Transverse colon (tissue), 4 donors: ENCODE measurements around the gene UBL3. TPM values are rescaled to one million over a fixed set of nuclear protein-coding genes. Genes with fewer than 3 reads are reported as not detected.

Experiments
- DNase-seq: peaks from one replicate; pipeline ENCODE4 v3.0.0-alpha.2; 2019
- H3K27ac ChIP-seq, 4 donors: fragments of 200-600 bp; sonication (generic); 2 replicates each; pipeline ENCODE4 v1.5.1; 2016 to 2018; ENCODE audit warnings: inconsistent platforms in 4 of 4
- H3K27me3 ChIP-seq: fragments of 200-600 bp; sonication (generic); 2 replicates; pipeline ENCODE4 v1.5.1; 2017; ENCODE audit warnings: inconsistent platforms
- H3K36me3 ChIP-seq, 4 donors: fragments of 200-600 bp; sonication (generic); 2 replicates each; pipeline ENCODE4 v1.5.1; 2017 to 2019; ENCODE audit warnings: inconsistent platforms in 4 of 4
- H3K4me1 ChIP-seq, 4 donors: fragments of 200-600 bp; sonication (generic); 2 replicates each; pipeline ENCODE4 v1.5.1; 2017 to 2020; ENCODE audit warnings: inconsistent platforms in 4 of 4
- H3K4me3 ChIP-seq, 4 donors: fragments of 200-600 bp; sonication (generic); 1 replicate in 1 of 4; 2 replicates in 3 of 4; pipeline versions ENCODE4 v1.5.1 to v1.6.1; 2017 to 2019; ENCODE audit warnings: inconsistent platforms in 4 of 4
- H3K9me3 ChIP-seq, 2 donors: fragments of 200-600 bp; sonication (generic); 2 replicates each; pipeline ENCODE4 v1.5.1; 2017 to 2019; ENCODE audit warnings: inconsistent platforms in 2 of 2
- EP300 ChIP-seq: sonication (generic); formaldehyde crosslinking; IDR thresholded peaks from one replicate; pipeline ENCODE4 v1.6.1; 2017; ENCODE audit warnings: antibody characterized with exemption, low read depth
- POLR2A ChIP-seq: fragments of 450-650 bp; IDR thresholded peaks from one replicate; pipeline ENCODE4 v1.6.1; 2016; ENCODE audit warnings: antibody characterized with exemption, mild to moderate bottlenecking, moderate library complexity
- POLR2AphosphoS5 ChIP-seq, 3 donors: sonication (generic); formaldehyde crosslinking; IDR thresholded peaks; one replicate each; pipeline ENCODE4 v1.6.1; 2016; ENCODE audit warnings: antibody characterized with exemption in 3 of 3
- WGBS, 2 donors: methylation state at CpG; one replicate each; pipeline ENCODE4 v1.1.5; 2018; ENCODE audit warnings: low coverage in 1 of 2; 5-methylcytosine and 5-hydroxymethylcytosine counted together
- in situ Hi-C, 4 donors: fragments of 200-750 bp; cut with MboI; loops; one replicate each; pipeline versions ENCODE4 v1.15.0 to v1.15.1; 2017; ENCODE audit warnings: low sequenced_read_pairs in 3 of 4, low pct_ligation_motif_present in 1 of 4, low pct_unique_long_range_greater_than_20kb in 1 of 4
- intact Hi-C: fragments of 100-400 bp; cut with DNase I; formaldehyde crosslinking; loops from one replicate; pipeline ENCODE4 v1.15.1; 2023; ENCODE audit warnings: low total_unique reads
- total RNA-seq, 4 donors: library from RNA; depleted of rRNA; stranded (reverse); fragments of >200 nt; gene quantifications; one replicate each; pipeline ENCODE4 v1.1.0, GENCODE V29; 2016
- TF ChIP-seq, protein P1 (sequence below), 5 experiments: fragments of 200-600 bp in 3 of 5; fragments of 450-650 bp in 2 of 5; sonication (generic) in 3 of 5; IDR thresholded peaks; 1 replicate in 2 of 5; 2 replicates in 3 of 5; pipeline ENCODE4 v1.5.1; 2016 to 2017; ENCODE audit warnings: antibody characterized with exemption in 5 of 5, inconsistent platforms in 3 of 5, mild to moderate bottlenecking in 2 of 5, moderate library complexity in 1 of 5

Gene UBL3
- total RNA-seq, 4 donors from 2014 or later, result 8.8 to 77.1 (median 60.0) TPM

DNA sequence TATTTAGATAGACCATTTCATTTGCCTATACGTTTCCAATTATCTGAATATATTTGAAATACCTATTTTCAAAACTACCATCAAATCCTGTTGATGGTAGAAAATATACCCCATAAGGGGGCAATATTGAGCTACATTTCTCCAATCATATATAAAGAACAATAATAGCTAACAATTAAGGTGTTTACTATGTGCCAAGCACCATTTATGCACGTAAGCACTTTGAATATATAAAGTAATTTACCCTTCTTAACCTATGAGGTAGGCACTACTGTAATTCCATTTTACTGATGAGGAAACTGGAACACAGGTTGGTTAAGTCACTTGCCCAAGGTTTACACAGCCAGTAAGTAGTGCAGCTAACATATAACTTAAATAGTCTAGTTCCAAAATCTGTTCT lies 79.2 kb downstream of the UBL3 start:
- intact Hi-C loops, result no loop called here
- Histone ChIP-seq H3K27ac (no peak overlapping the region), H3K9me3 (no peaks in the 10 kb centered on the region), H3K36me3 (peaks cover 0 to 24% (median 2%) of the 10 kb centered on the region in 4 donors), H3K27me3 (no peaks in the 10 kb centered on the region), H3K4me1 (peaks cover 0 to 5% (median 0%) of the 10 kb centered on the region in 4 donors), H3K4me3 (no peak overlapping the region)
- 35 to 44% methylated on average over 2 of the region's 2 CpGs for WGBS, 2 donors
- DNase-seq, result no peak
- in situ Hi-C loops, result loop anchor here (5.0 to 10.0 kb wide), 3 partner anchors 74 to 346 kb away; no protein-coding TSS in a partner anchor
- TF ChIP-seq, protein P1, sequence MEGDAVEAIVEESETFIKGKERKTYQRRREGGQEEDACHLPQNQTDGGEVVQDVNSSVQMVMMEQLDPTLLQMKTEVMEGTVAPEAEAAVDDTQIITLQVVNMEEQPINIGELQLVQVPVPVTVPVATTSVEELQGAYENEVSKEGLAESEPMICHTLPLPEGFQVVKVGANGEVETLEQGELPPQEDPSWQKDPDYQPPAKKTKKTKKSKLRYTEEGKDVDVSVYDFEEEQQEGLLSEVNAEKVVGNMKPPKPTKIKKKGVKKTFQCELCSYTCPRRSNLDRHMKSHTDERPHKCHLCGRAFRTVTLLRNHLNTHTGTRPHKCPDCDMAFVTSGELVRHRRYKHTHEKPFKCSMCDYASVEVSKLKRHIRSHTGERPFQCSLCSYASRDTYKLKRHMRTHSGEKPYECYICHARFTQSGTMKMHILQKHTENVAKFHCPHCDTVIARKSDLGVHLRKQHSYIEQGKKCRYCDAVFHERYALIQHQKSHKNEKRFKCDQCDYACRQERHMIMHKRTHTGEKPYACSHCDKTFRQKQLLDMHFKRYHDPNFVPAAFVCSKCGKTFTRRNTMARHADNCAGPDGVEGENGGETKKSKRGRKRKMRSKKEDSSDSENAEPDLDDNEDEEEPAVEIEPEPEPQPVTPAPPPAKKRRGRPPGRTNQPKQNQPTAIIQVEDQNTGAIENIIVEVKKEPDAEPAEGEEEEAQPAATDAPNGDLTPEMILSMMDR (IDR thresholded peaks at IDR 0.05), result peak; percentile 40 to 62 (median 45)
- no peak for TF ChIP-seq POLR2AphosphoS5 (IDR thresholded peaks at IDR 0.05)

DNA sequence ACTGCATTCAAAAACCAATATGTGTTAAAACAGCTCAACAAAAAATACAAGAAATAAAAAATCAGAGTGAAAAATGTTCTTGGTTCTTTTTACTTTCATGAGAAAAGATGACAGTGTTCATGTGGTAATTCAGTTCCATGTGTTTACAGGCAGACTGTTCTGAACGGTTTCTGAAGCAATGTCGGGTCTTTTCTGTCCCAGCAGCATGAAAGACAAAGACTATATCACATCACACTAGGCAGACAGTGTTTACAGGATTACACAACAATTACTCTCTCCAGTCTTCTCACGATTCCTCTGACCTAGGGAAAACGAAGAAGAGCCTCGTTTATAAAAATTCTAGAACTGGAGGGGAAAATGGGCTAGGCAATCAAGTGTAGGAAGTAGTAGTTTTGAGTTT lies 83.4 kb downstream of the UBL3 start:
- in situ Hi-C loops, result no loop called here
- H3K4me3 ChIP-seq, result no peak overlapping the region
- intact Hi-C loops, result no loop called here
- peaks cover 0 to 19% (median 3%) of the 10 kb centered on the region in 4 donors for H3K36me3 ChIP-seq
- DNase-seq, result no peak
- 68 to 83% methylated on average over 5 of the region's 5 CpGs for WGBS, 2 donors
- TF ChIP-seq, protein P1 (IDR thresholded peaks at IDR 0.05), result no peak
- TF ChIP-seq POLR2A (no peak), EP300 (no peak), POLR2AphosphoS5 (IDR thresholded peaks at IDR 0.05) (no peak)
- H3K4me1 ChIP-seq, result peaks cover 0 to 14% (median 0%) of the 10 kb centered on the region in 4 donors
- no peaks in the 10 kb centered on the region for H3K9me3 ChIP-seq
- no peaks in the 10 kb centered on the region for H3K27me3 ChIP-seq
- no peak overlapping the region for H3K27ac ChIP-seq

- intact Hi-C loops, result no loop called here
- H3K4me1 ChIP-seq, result peaks cover 0 to 12% (median 0%) of the 10 kb centered on the region in 4 donors
- peaks cover 0 to 3% of the 10 kb centered on the region in 2 donors for H3K9me3 ChIP-seq
- H3K4me3 ChIP-seq, result no peak overlapping the region
- H3K36me3 ChIP-seq, result peaks cover 0 to 19% (median 3%) of the 10 kb centered on the region in 4 donors
- 53 to 71% methylated on average over 2 of the region's 2 CpGs for WGBS, 2 donors
- in situ Hi-C loops, result no loop called here
- H3K27ac ChIP-seq, result peak overlapping the region in 3 of 4 donors; percentile 16 to 35 (median 19)
- peak; percentile 41 for DNase-seq
- H3K27me3 ChIP-seq, result no peaks in the 10 kb centered on the region
- TF ChIP-seq POLR2AphosphoS5 (IDR thresholded peaks at IDR 0.05) (no peak), EP300 (no peak), POLR2A (no peak)
- TF ChIP-seq, protein P1 (IDR thresholded peaks at IDR 0.05), result no peak
Observed at GRCh38 chr13:29763436-29764180, 86.8 kb downstream of the UBL3 start.

- intact Hi-C loops, result no loop called here
- no peak for TF ChIP-seq EP300
- TF ChIP-seq POLR2AphosphoS5 (IDR thresholded peaks at IDR 0.05), result no peak
- TF ChIP-seq, protein P1 (IDR thresholded peaks at IDR 0.05), result no peak
- no peak for TF ChIP-seq POLR2A
Observed at GRCh38 chr13:29761815-29762214, 88.6 kb downstream of the UBL3 start.

More at GRCh38 chr13:29761815-29762214, 88.6 kb downstream of the UBL3 start:
- Histone ChIP-seq H3K36me3 (peaks cover 0 to 13% (median 3%) of the 10 kb centered on the region in 4 donors), H3K27ac (no peak overlapping the region), H3K4me1 (peaks cover 0 to 12% (median 0%) of the 10 kb centered on the region in 4 donors), H3K4me3 (no peak overlapping the region), H3K9me3 (peaks cover 0 to 3% of the 10 kb centered on the region in 2 donors), H3K27me3 (no peaks in the 10 kb centered on the region)
- 75 to 77% methylated on average over 3 to 4 of the region's 4 CpGs for WGBS, 2 donors
- in situ Hi-C loops, result no loop called here
- no peak for DNase-seq
